Activated naive CD4-positive, alpha-beta T cell treated with anti-CD3 and anti-CD28 coated beads, Interleukin-2, amount 50 U/mL, for 72 hours (primary cell): ENCODE data around the gene ZNF436. TPM values are rescaled to one million over a fixed set of nuclear protein-coding genes. Genes with fewer than 3 reads are reported as not detected.

Experiments used
- ATAC-seq, 2 donors: fragments of 150-1000 bp; cut with Tn5 transposase; 2 replicates each; pipeline ENCODE4 v1.10.0; 2021; ENCODE audit warnings: mild to moderate bottlenecking in 2 of 2, moderate library complexity in 2 of 2
- DNase-seq, 2 donors: peaks; one replicate each; pipeline ENCODE4 v3.0.0; 2021 to 2022; ENCODE audit warnings: low spot score in 2 of 2
- H3K27ac Mint-ChIP-seq, 2 donors: one replicate each; pipeline ENCODE4 v1.8.0; 2022; ENCODE audit warnings: mild to moderate bottlenecking in 2 of 2, mixed read lengths in 2 of 2
- H3K36me3 Mint-ChIP-seq, 2 donors: one replicate each; pipeline ENCODE4 v1.8.0; 2022; ENCODE audit warnings: mixed read lengths in 2 of 2
- H3K9me3 Mint-ChIP-seq, 2 donors: one replicate each; pipeline ENCODE4 v1.8.0; 2022; ENCODE audit warnings: mixed read lengths in 2 of 2
- total RNA-seq, 2 donors: library from RNA; stranded (reverse); gene quantifications; one replicate each; pipeline ENCODE4 v1.2.3, GENCODE V29; 2022

The ZNF436 gene
- 1 to 10 TPM; 7.6 to 8.2 TPM for total RNA-seq

DNA sequence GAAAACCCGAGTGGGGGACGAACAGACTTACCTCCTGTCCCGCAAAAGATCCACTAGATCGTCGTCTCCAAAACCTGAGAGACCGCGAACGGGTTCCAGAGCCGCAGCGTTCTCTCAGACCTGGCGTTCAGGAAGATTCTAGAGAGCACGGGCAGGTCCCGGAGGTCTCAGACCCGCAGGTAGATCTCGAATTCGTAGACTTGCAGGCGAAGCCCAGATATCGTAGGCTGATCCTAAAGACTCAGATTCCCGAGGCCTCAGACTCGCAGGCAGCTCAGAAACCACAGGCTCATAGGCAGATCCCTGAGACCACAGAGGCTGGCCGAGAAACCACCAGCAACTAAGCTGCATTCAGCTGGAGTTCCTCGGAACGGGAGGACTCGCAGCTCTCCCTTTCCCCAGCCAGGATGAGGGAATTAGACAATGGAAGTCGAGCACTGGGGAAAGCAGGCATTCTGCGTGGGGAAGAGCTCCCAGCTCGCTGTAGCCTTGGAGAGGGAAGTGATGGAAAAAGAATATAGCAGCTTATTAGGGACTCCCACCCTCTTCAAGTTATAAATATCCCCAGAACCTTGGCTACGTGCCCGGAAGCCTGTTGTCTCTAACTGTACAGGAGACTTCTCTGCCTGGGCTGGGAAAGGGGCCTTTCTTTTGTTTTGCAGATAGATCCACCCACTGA lies at the start of gene ZNF436:
Gene ZNF436, minus strand, starts transcription at position 502 of the 679 bp plus-strand sequence. CDS start 1,831 bp downstream, outside the sequence.
- Mint-ChIP-seq H3K36me3 (peaks cover 29 to 36% of the 10 kb centered on the region in 2 donors), H3K9me3 (no peaks in the 10 kb centered on the region), H3K27ac (peak within 1 kb of the TSS; percentile 88 to 98)
- ATAC-seq (no peak), DNase-seq (peak in 1 of 2 donors; percentile 40)

- H3K9me3 Mint-ChIP-seq = no peaks in the 10 kb centered on the region
- peaks cover 0 to 2% of the 10 kb centered on the region in 2 donors for H3K36me3 Mint-ChIP-seq
- DNase-seq = no peak
- no peak overlapping the region for H3K27ac Mint-ChIP-seq
- ATAC-seq = no peak
Measured at GRCh38 chr1:23419180-23419579, 49.5 kb upstream of the ZNF436 start.

DNA sequence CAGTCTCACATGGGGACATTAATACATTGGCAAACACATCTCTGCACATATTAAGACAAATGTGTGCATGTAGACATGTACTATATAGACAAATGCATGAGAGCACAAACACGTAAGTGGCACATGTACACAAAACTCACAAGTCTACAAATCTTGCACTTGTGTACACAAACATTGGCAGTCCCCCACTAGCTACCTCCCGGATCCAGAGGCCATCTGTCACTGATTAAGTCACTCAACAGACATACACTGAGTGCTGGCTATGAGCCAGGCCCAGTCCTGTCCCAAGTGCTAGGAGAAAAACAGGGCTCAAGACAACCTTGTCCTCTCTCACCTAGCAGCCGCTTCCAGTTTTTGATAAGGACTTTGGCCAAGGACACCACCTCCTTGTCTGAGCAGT lies 47.9 kb upstream of the ZNF436 start:
- Mint-ChIP-seq H3K27ac (no peak overlapping the region), H3K36me3 (no peaks in the 10 kb centered on the region)
- ATAC-seq = no peak

DNA sequence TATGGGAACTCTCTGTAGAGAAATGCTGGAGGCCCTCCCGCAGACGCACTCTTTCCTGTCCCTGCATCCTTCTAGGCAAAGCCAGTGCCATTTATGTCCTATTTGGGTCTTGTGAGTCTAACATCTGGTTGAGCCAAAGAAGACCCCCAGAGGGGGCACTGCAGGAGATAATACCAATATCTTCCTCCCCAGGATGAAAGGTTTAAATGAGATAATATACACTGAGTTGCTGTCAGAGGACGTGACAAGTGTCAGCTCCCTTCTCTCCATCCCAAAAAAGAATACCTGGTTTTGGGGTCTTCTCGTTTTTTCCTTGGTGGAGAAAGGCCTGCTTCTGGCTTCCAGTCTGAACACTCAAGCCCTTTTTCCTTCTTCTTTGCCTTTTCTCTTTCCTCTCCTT lies 47.3 kb upstream of the ZNF436 start:
- Mint-ChIP-seq H3K9me3 (no peaks in the 10 kb centered on the region), H3K27ac (no peak overlapping the region), H3K36me3 (no peaks in the 10 kb centered on the region)
- no peak for ATAC-seq
- DNase-seq = no peak

More for the DNA sequence above, 47.9 kb upstream of the ZNF436 start:
- no peaks in the 10 kb centered on the region for H3K9me3 Mint-ChIP-seq
- DNase-seq = no peak

DNA sequence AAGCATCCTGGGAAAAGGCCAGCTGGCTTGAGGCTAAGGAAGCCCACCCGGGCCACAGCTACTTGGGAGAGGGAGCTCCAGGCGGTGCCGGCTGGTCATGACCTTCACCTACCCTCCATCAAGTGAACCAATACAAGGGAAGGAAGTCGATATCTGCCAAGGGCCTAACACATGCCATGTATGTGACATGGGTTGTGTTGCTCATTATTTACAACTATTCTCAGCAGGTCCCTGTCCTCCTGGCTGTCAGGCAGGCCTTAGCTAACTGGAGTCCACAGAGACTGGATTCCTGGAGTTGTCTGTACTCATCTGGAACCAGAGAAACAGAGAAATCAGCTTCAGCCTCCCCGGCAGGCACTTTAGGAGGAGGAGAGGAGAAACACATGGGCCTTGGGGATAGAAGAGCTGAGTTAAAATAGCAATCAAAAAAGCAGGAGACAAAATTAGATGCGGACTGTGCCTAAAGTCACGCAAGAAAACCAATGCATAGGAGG lies 39.2 kb upstream of the ZNF436 start:
- no peaks in the 10 kb centered on the region for H3K36me3 Mint-ChIP-seq
- DNase-seq (no peak), ATAC-seq (no peak)
- no peaks in the 10 kb centered on the region for H3K9me3 Mint-ChIP-seq
- H3K27ac Mint-ChIP-seq = no peak overlapping the region

GRCh38 chr1:23407016-23407630 lies 37.5 kb upstream of the ZNF436 start:
- DNase-seq = no peak
- Mint-ChIP-seq H3K27ac (no peak overlapping the region), H3K36me3 (no peaks in the 10 kb centered on the region), H3K9me3 (no peaks in the 10 kb centered on the region)
- no peak for ATAC-seq

GRCh38 chr1:23405946-23406345 lies 36.3 kb upstream of the ZNF436 start:
- H3K36me3 Mint-ChIP-seq = no peaks in the 10 kb centered on the region
- ATAC-seq = no peak
- H3K9me3 Mint-ChIP-seq = no peaks in the 10 kb centered on the region
- DNase-seq = no peak
- H3K27ac Mint-ChIP-seq = no peak overlapping the region

DNA sequence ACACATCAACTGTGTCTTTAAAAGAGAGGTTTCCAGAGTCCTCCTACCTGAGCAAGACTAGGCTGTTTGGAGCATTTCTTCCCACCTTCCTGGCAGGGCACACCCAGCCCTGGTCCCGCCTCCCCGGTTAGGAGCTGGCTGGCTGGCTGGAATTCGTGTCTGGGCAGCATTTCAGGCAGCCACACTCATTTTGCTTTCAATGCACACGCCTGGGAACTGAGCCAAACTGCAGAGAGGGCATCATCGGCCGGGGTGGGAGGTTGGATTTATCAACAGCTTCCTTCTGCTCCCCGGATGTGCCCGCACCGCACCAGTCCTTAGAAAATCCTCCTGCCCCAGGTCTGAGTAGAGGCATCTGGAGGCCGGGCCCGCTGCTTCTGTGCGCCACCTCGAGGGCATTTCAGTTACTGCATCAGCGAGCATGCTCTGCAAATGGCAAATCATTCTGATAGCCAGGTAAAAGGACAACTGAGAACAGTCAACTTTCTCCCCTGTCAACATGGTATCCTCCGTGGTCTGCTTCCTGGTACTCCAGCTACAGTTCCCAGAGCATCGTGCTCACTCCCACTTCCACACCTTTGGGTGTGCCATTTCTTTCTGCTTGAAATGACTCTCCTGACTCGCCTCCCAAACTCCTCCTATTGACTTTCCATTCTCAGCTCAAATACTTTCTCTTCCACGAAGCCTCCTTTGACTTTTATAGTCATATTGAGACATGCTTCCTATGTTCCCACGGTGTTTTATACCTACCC lies 34.3 kb upstream of the ZNF436 start:
- H3K36me3 Mint-ChIP-seq = no peaks in the 10 kb centered on the region
- DNase-seq (peak; percentile 80 to 90), ATAC-seq (peak; percentile 93 to 94)
- peak overlapping the region in 1 of 2 donors; percentile 37 for H3K27ac Mint-ChIP-seq
- H3K9me3 Mint-ChIP-seq = no peaks in the 10 kb centered on the region

DNA sequence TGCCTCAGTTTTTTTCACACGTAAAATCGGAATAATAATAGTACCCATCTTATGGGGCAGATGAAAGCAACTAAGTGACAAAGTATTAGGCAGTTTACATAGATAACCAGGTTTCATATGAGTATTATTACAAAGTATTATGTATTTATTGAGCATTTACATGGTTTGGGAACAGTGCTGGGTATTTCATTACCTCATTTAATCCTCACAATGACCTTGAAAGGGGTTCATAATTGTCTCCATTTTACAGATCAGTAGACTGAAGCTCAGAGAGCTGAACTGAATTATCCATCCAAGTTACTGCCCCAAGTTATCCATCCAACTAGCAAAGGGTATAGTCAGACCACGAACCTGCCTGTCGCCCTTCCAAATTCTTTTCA lies 33.7 kb upstream of the ZNF436 start:
- Mint-ChIP-seq H3K9me3 (no peaks in the 10 kb centered on the region), H3K36me3 (no peaks in the 10 kb centered on the region), H3K27ac (peak overlapping the region in 1 of 2 donors; percentile 37)
- DNase-seq (no peak), ATAC-seq (no peak)

DNA sequence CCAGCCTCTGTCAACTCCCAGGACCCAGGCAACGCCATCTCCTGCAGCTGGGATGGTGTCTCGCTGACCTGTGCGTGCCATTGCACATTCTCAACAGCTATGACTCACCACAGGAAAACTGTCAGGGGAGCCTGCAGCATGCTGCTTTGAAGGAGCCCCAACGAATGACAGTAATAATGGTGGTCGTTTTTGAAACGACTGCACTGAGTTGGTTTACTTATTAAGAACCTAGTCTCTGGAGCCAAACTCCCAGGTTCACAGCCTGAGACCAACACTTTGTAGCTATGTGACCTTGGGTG lies 33.4 kb upstream of the ZNF436 start:
- Mint-ChIP-seq H3K9me3 (no peaks in the 10 kb centered on the region), H3K36me3 (no peaks in the 10 kb centered on the region), H3K27ac (peak overlapping the region in 1 of 2 donors; percentile 2)
- no peak for DNase-seq
- ATAC-seq = no peak

GRCh38 chr1:23402286-23403037 lies 32.8 kb upstream of the ZNF436 start:
- DNase-seq (no peak), ATAC-seq (no peak)
- H3K36me3 Mint-ChIP-seq = no peaks in the 10 kb centered on the region
- H3K27ac Mint-ChIP-seq = peak overlapping the region in 1 of 2 donors; percentile 2
- H3K9me3 Mint-ChIP-seq = no peaks in the 10 kb centered on the region

GRCh38 chr1:23401313-23401712 lies 31.7 kb upstream of the ZNF436 start:
- Mint-ChIP-seq H3K9me3 (no peaks in the 10 kb centered on the region), H3K27ac (no peak overlapping the region), H3K36me3 (no peaks in the 10 kb centered on the region)
- no peak for DNase-seq
- no peak for ATAC-seq

GRCh38 chr1:23400324-23401114 lies 30.9 kb upstream of the ZNF436 start:
- H3K9me3 Mint-ChIP-seq = no peaks in the 10 kb centered on the region
- no peak for ATAC-seq
- no peak for DNase-seq
- no peak overlapping the region for H3K27ac Mint-ChIP-seq
- H3K36me3 Mint-ChIP-seq = no peaks in the 10 kb centered on the region

- DNase-seq (no peak), ATAC-seq (no peak)
- Mint-ChIP-seq H3K36me3 (no peaks in the 10 kb centered on the region), H3K9me3 (no peaks in the 10 kb centered on the region), H3K27ac (no peak overlapping the region)
Measured at GRCh38 chr1:23399229-23399628, 29.6 kb upstream of the ZNF436 start.

GRCh38 chr1:23397908-23398307 lies 28.3 kb upstream of the ZNF436 start:
- Mint-ChIP-seq H3K27ac (no peak overlapping the region), H3K9me3 (no peaks in the 10 kb centered on the region), H3K36me3 (no peaks in the 10 kb centered on the region)
- DNase-seq = no peak
- no peak for ATAC-seq

DNA sequence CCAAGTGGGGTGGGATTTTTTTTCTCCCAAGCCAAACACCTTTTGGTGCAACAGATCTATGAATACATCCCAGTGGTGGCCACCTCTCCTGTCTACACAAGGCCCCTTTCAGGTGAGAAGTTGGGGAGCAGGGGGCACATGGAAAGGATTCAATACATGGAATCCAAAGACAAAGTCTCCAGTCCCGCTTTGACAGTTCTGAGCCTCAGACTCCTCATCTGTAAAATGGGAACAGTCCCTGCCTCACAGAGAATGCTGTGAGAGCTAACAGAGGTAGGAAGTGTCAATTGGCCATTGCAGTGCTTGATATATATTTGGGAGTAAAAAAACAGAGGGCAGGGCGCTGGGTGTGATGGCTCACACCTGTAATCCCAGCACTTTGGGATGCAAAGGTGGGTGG lies 26.7 kb upstream of the ZNF436 start:
- ATAC-seq (no peak), DNase-seq (no peak)
- Mint-ChIP-seq H3K36me3 (no peaks in the 10 kb centered on the region), H3K9me3 (no peaks in the 10 kb centered on the region), H3K27ac (no peak overlapping the region)
